Measurements from ENCODE around the gene CENPA. TPM values are rescaled to one million over a fixed set of nuclear protein-coding genes. Genes with fewer than 3 reads are reported as not detected.
"Not testable (repeated sequence)": the region's sequence is repeated elsewhere in the genome, so short reads cannot be mapped to it uniquely, and the experiment has no call there.

CENPA gene
- total RNA-seq, 2 donors from 2014 or later, result 26.9 to 38.1 TPM

GRCh38 chr2:26809211-26809610 is 23.4 kb downstream of the CENPA start:
- DNase-seq (ENCODE audit: low spot score in 2 of 2) (no peak), ATAC-seq (peak in 1 of 2 donors; percentile 82)
- Mint-ChIP-seq H3K9me3 (no peaks in the 10 kb centered on the region), H3K36me3 (no peaks in the 10 kb centered on the region), H3K27ac (no peak overlapping the region)

DNA sequence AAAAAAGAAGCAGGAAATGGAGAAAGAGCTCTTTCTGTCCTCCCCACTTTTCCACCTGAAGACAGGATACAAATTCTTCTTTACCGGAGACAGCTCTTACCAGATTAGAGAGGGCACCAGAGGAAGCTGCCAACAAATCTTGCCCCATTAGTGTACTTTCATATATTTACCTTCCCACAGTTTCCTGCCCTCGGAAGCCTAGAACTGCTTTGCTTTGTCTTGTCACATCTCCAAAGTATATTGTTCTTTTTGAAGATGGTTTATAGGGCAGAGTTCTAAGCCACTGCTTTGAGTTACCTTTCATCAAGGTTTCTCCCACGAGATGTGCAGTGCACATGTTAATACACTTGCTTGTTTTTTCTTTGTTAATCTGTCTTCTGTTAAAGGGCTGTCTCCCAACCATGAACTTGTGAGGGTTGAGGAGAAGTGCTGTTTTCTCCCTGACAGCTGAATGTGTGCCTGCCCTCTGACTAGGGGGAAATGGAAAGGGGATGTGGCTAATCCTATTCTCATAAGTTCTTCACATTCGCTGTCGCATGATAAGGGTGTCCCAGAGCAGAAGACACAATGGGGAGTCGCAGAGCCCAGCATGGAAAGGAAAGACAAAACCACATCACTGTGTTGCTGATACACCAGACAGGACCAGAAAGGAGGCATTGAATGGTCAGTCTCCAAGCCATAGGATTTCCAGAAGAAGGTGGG is 24.2 kb downstream of the CENPA start:
- no peak for ATAC-seq
- peak overlapping the region in 1 of 2 donors; percentile 24 for H3K27ac Mint-ChIP-seq
- no peaks in the 10 kb centered on the region for H3K36me3 Mint-ChIP-seq
- no peak for DNase-seq (ENCODE audit: low spot score in 2 of 2)
- no peaks in the 10 kb centered on the region for H3K9me3 Mint-ChIP-seq

DNA sequence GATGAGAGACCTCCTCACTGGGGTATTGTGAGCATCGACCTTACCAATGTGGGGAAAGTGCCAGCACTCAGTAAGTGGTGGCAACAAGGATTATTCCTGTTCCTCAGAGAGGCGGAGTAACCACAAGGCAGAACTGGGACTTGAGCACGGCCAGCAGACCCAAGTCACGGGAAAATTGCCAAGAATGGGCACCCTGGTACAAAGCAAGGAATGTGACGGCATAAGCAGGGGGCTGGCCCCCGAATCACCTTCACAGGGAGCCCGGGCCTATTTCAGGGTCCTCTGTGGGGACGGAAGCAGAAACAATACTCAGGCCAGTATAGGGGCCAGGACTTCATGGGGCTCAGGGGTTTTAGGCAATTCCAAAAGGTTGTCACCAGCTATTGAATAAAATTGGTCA is 25.4 kb downstream of the CENPA start:
- no peak for DNase-seq (ENCODE audit: low spot score in 2 of 2)
- ATAC-seq, result no peak
- Mint-ChIP-seq H3K36me3 (no peaks in the 10 kb centered on the region), H3K9me3 (no peaks in the 10 kb centered on the region), H3K27ac (no peak overlapping the region)

GRCh38 chr2:26811791-26812694 is 26.2 kb downstream of the CENPA start:
- Mint-ChIP-seq H3K27ac (no peak overlapping the region), H3K36me3 (no peaks in the 10 kb centered on the region), H3K9me3 (no peaks in the 10 kb centered on the region)
- DNase-seq (ENCODE audit: low spot score in 2 of 2), result no peak
- ATAC-seq, result no peak

DNA sequence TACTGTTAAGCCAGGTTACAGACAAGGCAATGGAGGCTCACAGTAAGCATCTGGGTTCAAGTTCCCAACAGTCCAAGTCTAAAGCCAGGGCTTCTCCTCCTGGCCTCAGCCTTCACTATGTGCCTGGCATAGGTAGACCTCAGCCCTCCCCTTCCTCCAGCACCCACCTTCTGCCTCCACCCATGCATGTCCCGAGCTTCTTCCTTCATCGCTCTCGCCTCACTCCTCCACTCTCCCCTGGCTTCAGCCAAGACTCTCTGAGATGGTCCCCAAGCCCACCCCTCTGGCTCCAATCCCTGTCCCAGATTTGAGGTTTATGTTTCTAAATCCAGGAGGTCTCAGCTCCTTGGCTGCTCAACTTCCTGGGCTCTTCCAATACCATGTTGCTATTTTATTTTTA is 26.9 kb downstream of the CENPA start:
- ATAC-seq, result no peak
- H3K9me3 Mint-ChIP-seq, result no peaks in the 10 kb centered on the region
- H3K27ac Mint-ChIP-seq, result no peak overlapping the region
- DNase-seq (ENCODE audit: low spot score in 2 of 2), result no peak
- H3K36me3 Mint-ChIP-seq, result no peaks in the 10 kb centered on the region

DNA sequence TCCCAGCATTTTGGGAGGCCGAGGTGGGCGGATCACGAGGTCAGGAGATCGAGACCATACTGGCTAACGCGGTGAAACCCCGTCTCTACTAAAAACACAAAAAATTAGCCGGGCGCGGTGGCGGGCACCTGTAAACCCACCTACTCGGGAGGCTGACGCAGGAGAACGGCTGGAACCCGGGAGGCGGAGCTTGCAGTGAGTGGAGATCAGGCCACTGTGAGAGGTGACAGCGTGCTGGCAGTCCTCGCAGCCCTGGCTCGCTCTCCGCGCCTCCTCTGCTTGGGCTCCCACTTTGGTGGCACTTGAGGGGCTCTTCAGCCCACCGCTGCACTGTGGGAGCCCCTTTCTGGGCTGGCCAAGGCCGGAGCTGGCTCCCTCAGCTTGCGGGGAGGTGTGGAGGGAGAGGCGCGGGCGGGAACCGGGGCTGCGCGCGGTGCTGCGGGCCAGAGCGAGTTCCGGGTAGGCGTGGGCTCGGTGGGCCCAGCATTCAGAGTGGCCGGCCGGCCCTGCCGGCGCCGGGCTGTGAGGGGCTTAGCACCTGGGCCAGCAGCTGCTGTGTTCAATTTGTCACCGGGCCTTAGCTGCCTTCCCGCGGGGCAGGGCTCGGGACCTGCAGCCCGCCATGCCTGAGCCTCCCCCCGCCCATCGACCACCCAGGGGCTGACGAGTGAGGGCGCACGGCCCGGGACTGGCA is 28.4 kb downstream of the CENPA start:
- ATAC-seq; H3K9me3 Mint-ChIP-seq; DNase-seq (ENCODE audit: low spot score in 2 of 2); H3K27ac Mint-ChIP-seq; H3K36me3 Mint-ChIP-seq: not testable (repeated sequence)

DNA sequence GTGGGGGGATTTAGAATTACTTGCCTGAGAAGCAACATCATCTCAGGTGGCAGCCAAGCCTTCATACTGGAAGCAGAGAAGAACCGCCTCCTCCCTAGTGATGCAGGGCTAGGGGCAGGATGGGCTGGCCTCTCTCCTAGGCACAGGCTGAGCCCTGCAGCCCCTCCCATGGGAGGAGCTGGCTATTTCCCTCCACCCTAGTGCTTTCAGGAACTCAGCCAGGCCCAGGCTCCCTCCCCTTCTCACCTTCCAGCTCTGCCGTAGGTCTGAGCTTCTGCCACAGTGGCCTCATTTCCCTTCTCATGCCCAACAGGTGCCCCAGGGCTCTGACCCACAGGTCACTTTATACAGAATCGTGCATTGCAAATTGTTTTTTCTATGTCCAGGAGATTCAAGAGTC is 31.0 kb downstream of the CENPA start:
- ATAC-seq (peak; percentile 24 to 53), DNase-seq (ENCODE audit: low spot score in 2 of 2) (no peak)
- H3K36me3 Mint-ChIP-seq, result no peaks in the 10 kb centered on the region
- H3K9me3 Mint-ChIP-seq, result no peaks in the 10 kb centered on the region
- no peak overlapping the region for H3K27ac Mint-ChIP-seq

DNA sequence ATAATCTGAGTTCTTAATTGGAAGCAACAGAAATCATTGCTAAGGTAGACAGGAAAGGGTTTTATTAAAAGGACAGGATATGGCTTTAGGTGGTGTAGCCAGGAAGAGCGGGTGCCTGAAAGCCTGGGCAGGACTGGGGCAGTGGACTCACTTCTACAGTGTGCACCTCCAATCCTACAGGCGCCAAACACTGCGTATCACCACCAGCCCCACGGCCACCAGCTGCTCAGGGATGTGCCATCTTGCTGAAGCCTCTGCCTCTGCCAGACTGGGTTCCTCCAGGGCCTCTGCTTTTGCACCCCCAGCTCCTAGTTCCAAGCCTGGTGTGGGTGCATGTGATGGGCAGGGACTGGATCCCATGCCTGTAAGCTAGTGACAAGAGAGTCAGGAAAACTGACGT is 32.4 kb downstream of the CENPA start:
- no peak for DNase-seq (ENCODE audit: low spot score in 2 of 2)
- no peak for ATAC-seq
- H3K9me3 Mint-ChIP-seq, result no peaks in the 10 kb centered on the region
- H3K36me3 Mint-ChIP-seq, result no peaks in the 10 kb centered on the region
- no peak overlapping the region for H3K27ac Mint-ChIP-seq

DNA sequence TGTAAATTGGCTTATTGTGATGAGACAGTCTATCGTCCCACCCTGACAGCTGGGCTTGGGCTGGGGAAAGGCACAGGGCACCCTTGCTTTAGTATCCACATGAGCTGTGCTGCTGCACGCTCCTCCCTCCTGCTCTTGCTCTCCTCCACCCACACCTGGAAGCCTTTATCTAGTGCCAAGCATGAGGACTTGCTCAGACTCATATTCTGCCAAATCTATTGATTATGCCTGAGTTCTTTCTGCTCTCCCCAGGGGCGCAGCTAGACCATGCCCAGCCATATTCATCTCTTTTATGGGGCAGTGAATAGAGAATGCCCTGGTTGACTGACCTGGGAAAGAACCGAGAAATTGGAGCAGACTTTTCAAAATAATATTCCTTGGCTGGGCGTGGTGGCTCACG is 33.1 kb downstream of the CENPA start:
- Mint-ChIP-seq H3K36me3 (no peaks in the 10 kb centered on the region), H3K9me3 (no peaks in the 10 kb centered on the region), H3K27ac (no peak overlapping the region)
- DNase-seq (ENCODE audit: low spot score in 2 of 2), result no peak
- ATAC-seq, result no peak

GRCh38 chr2:26820932-26821331 is 35.1 kb downstream of the CENPA start:
- H3K9me3 Mint-ChIP-seq, result no peaks in the 10 kb centered on the region
- DNase-seq (ENCODE audit: low spot score in 2 of 2), result no peak
- no peak overlapping the region for H3K27ac Mint-ChIP-seq
- ATAC-seq, result no peak
- no peaks in the 10 kb centered on the region for H3K36me3 Mint-ChIP-seq

- no peak overlapping the region for H3K27ac Mint-ChIP-seq
Measured at GRCh38 chr2:26822877-26823276, 37.0 kb downstream of the CENPA start.

DNA sequence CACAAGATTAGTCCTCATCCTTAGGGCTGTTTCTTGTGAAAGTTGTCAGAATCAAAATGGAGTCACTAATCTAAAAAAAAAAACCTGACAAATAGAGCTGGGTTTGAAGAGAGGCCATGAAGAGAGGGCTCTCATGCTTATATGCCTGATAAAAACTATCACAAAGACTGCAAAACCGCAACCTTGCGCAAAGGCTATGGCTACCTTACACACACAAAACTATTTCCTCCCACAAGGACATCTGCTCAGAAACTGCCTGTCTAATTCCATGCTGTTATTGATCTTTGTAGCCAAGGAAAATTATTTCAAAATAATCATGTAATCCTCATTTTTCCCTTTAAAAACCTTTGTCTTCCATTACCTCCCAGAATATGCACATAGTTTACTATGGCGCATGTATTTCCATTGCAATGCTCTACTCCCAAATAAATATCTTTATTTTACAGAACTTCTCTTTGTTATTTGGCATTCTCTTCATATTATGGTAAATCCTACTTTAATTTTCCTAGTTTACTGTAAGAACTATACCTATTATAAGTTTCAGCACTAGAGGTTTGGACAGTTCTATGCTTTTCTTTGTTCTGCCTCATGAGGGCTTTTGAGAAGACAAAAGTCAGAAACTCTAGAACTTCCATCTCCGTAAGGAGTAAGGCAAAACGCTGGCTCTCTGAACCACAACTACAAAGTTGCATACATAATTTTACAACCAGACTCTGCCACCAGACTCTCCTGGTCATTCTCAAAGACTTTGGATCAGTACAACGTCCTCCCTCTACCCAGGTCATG is 52.5 kb downstream of the CENPA start:
- no peak for DNase-seq (ENCODE audit: low spot score in 2 of 2)
- Mint-ChIP-seq H3K27ac (no peak overlapping the region), H3K9me3 (no peaks in the 10 kb centered on the region), H3K36me3 (no peaks in the 10 kb centered on the region)
- no peak for ATAC-seq

More at GRCh38 chr2:26822877-26823276, 37.0 kb downstream of the CENPA start:
- Mint-ChIP-seq H3K9me3 (no peaks in the 10 kb centered on the region), H3K36me3 (no peaks in the 10 kb centered on the region)
- DNase-seq (ENCODE audit: low spot score in 2 of 2) (no peak), ATAC-seq (no peak)

GRCh38 chr2:26840937-26841610 is 55.2 kb downstream of the CENPA start:
- H3K9me3 Mint-ChIP-seq, result no peaks in the 10 kb centered on the region
- DNase-seq (ENCODE audit: low spot score in 2 of 2) (no peak), ATAC-seq (peak; percentile 33 to 40)
- H3K36me3 Mint-ChIP-seq, result no peaks in the 10 kb centered on the region
- no peak overlapping the region for H3K27ac Mint-ChIP-seq

DNA sequence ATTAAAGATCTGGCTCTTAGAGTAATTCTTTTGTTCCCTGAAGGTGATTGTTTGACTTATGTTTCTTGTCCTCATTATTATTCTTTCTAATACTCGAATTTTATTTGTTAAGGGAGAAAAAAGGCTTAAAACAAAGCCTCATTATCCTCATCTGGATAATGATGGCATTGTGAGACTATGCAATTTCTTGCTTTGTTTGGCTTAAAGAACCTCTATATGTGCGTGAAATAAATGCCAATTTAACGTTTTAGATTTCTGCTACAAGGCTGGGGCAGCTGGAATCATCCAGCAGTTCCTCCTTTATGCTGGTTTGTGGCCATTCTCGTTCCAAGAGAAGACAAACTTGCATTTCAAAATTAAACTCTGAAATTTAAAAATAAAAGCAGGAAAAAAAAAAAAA is 57.2 kb downstream of the CENPA start:
- Mint-ChIP-seq H3K9me3 (no peaks in the 10 kb centered on the region), H3K27ac (no peak overlapping the region), H3K36me3 (no peaks in the 10 kb centered on the region)
- ATAC-seq (no peak), DNase-seq (ENCODE audit: low spot score in 2 of 2) (no peak)

Measured in activated naive CD4-positive, alpha-beta T cell treated with anti-CD3 and anti-CD28 coated beads, Interleukin-2, amount 50 U/mL, for 72 hours (primary cell).